Measurements from ENCODE around the gene NSMCE4A.
"Not testable (repeated sequence)": the region's sequence is repeated elsewhere in the genome, so short reads cannot be mapped to it uniquely, and the experiment has no call there.

The NSMCE4A gene

GRCh38 chr10:121974535-121975294, at the start of gene NSMCE4A:
TSS of gene NSMCE4A (minus strand) at chr10:121975217. CDS start at chr10:121975165, 52 bp downstream.
- peak; percentile 9 for DNase-seq

- DNase-seq = not testable (repeated sequence)
Measured at GRCh38 chr10:122023257-122023656, 48.2 kb upstream of the NSMCE4A start.

- DNase-seq = no peak
Measured at GRCh38 chr10:122022276-122022675, 47.3 kb upstream of the NSMCE4A start.

GRCh38 chr10:122021828-122022227, 46.8 kb upstream of the NSMCE4A start:
- DNase-seq = no peak

GRCh38 chr10:122021379-122021778, 46.4 kb upstream of the NSMCE4A start:
- DNase-seq = no peak

- DNase-seq = no peak
Measured at GRCh38 chr10:122020226-122020625, 45.2 kb upstream of the NSMCE4A start.

GRCh38 chr10:122019414-122019975, 44.5 kb upstream of the NSMCE4A start:
- DNase-seq = no peak

GRCh38 chr10:122018951-122019413, 44.0 kb upstream of the NSMCE4A start:
- no peak for DNase-seq

GRCh38 chr10:122018491-122018890, 43.5 kb upstream of the NSMCE4A start:
- no peak for DNase-seq

- DNase-seq = not testable (repeated sequence)
Measured at GRCh38 chr10:122017926-122018325, 42.9 kb upstream of the NSMCE4A start.

GRCh38 chr10:122014652-122015248, 39.7 kb upstream of the NSMCE4A start:
- no peak for DNase-seq

- DNase-seq = no peak
Measured at GRCh38 chr10:122013311-122013780, 38.3 kb upstream of the NSMCE4A start.

GRCh38 chr10:122012731-122013130, 37.7 kb upstream of the NSMCE4A start:
- no peak for DNase-seq

- no peak for DNase-seq
Measured at GRCh38 chr10:122010405-122011050, 35.5 kb upstream of the NSMCE4A start.

- no peak for DNase-seq
Measured at GRCh38 chr10:122007415-122007814, 32.4 kb upstream of the NSMCE4A start.

- no peak for DNase-seq
Measured at GRCh38 chr10:122001698-122002097, 26.7 kb upstream of the NSMCE4A start.

GRCh38 chr10:121999301-121999700, 24.3 kb upstream of the NSMCE4A start:
- DNase-seq = no peak

GRCh38 chr10:121998462-121998861, 23.4 kb upstream of the NSMCE4A start:
- DNase-seq = no peak

GRCh38 chr10:121994429-121994941, 19.5 kb upstream of the NSMCE4A start:
- no peak for DNase-seq

GRCh38 chr10:121991727-121992126, 16.7 kb upstream of the NSMCE4A start:
- DNase-seq = not testable (repeated sequence)

- DNase-seq = no peak
Measured at GRCh38 chr10:121990015-121990677, 15.1 kb upstream of the NSMCE4A start.
